Stimulated activated CD8-positive, alpha-beta memory T cell treated with anti-CD3 and anti-CD28 coated beads, Interleukin-15, amount 100 ng/mL, for 1 hour (primary cell): Measurements from ENCODE around the gene ATXN10.
"Not testable (repeated sequence)": the region's sequence is repeated elsewhere in the genome, so short reads cannot be mapped to it uniquely, and the experiment has no call there.

Experiments
- DNase-seq: peaks from one replicate; pipeline ENCODE4 v3.0.0-alpha.2; 2020; ENCODE audit warnings: low read depth

The ATXN10 gene

GRCh38 chr22:45678961-45679912 is 7.6 kb downstream of the ATXN10 start:
- no peak for DNase-seq

GRCh38 chr22:45680932-45681700 is 9.5 kb downstream of the ATXN10 start:
- DNase-seq = no peak

- no peak for DNase-seq
These were observed 10.4 kb downstream of the ATXN10 start for GRCh38 chr22:45682064-45682463.

GRCh38 chr22:45682773-45683172 is 11.1 kb downstream of the ATXN10 start:
- DNase-seq = not testable (repeated sequence)

- no peak for DNase-seq
These were observed 11.6 kb downstream of the ATXN10 start for GRCh38 chr22:45683248-45683647.

- DNase-seq = no peak
These were observed 12.0 kb downstream of the ATXN10 start for GRCh38 chr22:45683680-45684079.

GRCh38 chr22:45684169-45684568 is 12.5 kb downstream of the ATXN10 start:
- DNase-seq = no peak

GRCh38 chr22:45684752-45685574 is 13.3 kb downstream of the ATXN10 start:
- DNase-seq = no peak

GRCh38 chr22:45686004-45686403 is 14.4 kb downstream of the ATXN10 start:
- DNase-seq = no peak

- no peak for DNase-seq
These were observed 15.2 kb downstream of the ATXN10 start for GRCh38 chr22:45686836-45687235.

- DNase-seq = no peak
These were observed 17.0 kb downstream of the ATXN10 start for GRCh38 chr22:45688600-45689080.

- no peak for DNase-seq
These were observed 17.6 kb downstream of the ATXN10 start for GRCh38 chr22:45689211-45689610.

GRCh38 chr22:45690008-45690407 is 18.4 kb downstream of the ATXN10 start:
- DNase-seq = no peak

GRCh38 chr22:45692549-45692948 is 20.9 kb downstream of the ATXN10 start:
- no peak for DNase-seq

- DNase-seq = no peak
These were observed 22.2 kb downstream of the ATXN10 start for GRCh38 chr22:45693835-45694234.

GRCh38 chr22:45696227-45696626 is 24.6 kb downstream of the ATXN10 start:
- no peak for DNase-seq

- DNase-seq = no peak
These were observed 26.5 kb downstream of the ATXN10 start for GRCh38 chr22:45698094-45698493.

- DNase-seq = no peak
These were observed 31.3 kb downstream of the ATXN10 start for GRCh38 chr22:45702981-45703380.

- DNase-seq = no peak
These were observed 32.1 kb downstream of the ATXN10 start for GRCh38 chr22:45703758-45704157.

GRCh38 chr22:45704648-45705047 is 33.0 kb downstream of the ATXN10 start:
- DNase-seq = no peak

- DNase-seq = no peak
These were observed 36.0 kb downstream of the ATXN10 start for GRCh38 chr22:45707605-45708004.

- DNase-seq = no peak
These were observed 36.5 kb downstream of the ATXN10 start for GRCh38 chr22:45708145-45708544.
